GM21619 (cell line): ENCODE measurements around the gene WRNIP1.

Experiments used
- ATAC-seq: cut with Tn5 transposase; IDR thresholded peaks from one replicate; pipeline ENCODE4 v1.9.1; 2021; ENCODE audit not compliant: unreplicated experiment

WRNIP1 gene

GRCh38 chr6:2740581-2740980 lies 24.6 kb upstream of the WRNIP1 start:
- ATAC-seq, result no peak

- no peak for ATAC-seq
Observed at GRCh38 chr6:2741756-2742155, 23.4 kb upstream of the WRNIP1 start.

GRCh38 chr6:2743280-2744208 lies 21.6 kb upstream of the WRNIP1 start:
- ATAC-seq, result no peak

GRCh38 chr6:2744209-2744771 lies 20.9 kb upstream of the WRNIP1 start:
- ATAC-seq, result no peak

- ATAC-seq, result no peak
Observed at GRCh38 chr6:2744778-2745177, 20.4 kb upstream of the WRNIP1 start.

GRCh38 chr6:2745246-2745645 lies 19.9 kb upstream of the WRNIP1 start:
- ATAC-seq, result no peak

GRCh38 chr6:2746557-2747061 lies 18.6 kb upstream of the WRNIP1 start:
- ATAC-seq, result no peak

GRCh38 chr6:2748183-2748582 lies 17.0 kb upstream of the WRNIP1 start:
- ATAC-seq, result no peak

- no peak for ATAC-seq
Observed at GRCh38 chr6:2749969-2750600, 15.1 kb upstream of the WRNIP1 start.

- no peak for ATAC-seq
Observed at GRCh38 chr6:2750832-2751231, 14.4 kb upstream of the WRNIP1 start, which contains the start of gene MYLK4. Gene MYLK4, minus strand, starts transcription at chr6:2750922. Its CDS starts 1,628 bp downstream, at chr6:2749294.

- ATAC-seq, result no peak
Observed at GRCh38 chr6:2751871-2752270, 13.3 kb upstream of the WRNIP1 start.

- no peak for ATAC-seq
Observed at GRCh38 chr6:2752477-2753109, 12.6 kb upstream of the WRNIP1 start.

GRCh38 chr6:2753110-2753489 lies 12.1 kb upstream of the WRNIP1 start:
- ATAC-seq, result no peak

GRCh38 chr6:2753743-2754142 lies 11.4 kb upstream of the WRNIP1 start:
- no peak for ATAC-seq

- ATAC-seq, result no peak
Observed at GRCh38 chr6:2754393-2754792, 10.8 kb upstream of the WRNIP1 start.

- no peak for ATAC-seq
Observed at GRCh38 chr6:2754911-2755310, 10.3 kb upstream of the WRNIP1 start.

- no peak for ATAC-seq
Observed at GRCh38 chr6:2755456-2755855, 9.7 kb upstream of the WRNIP1 start.

GRCh38 chr6:2756241-2756640 lies 9.0 kb upstream of the WRNIP1 start:
- no peak for ATAC-seq

GRCh38 chr6:2756687-2757224 lies 8.4 kb upstream of the WRNIP1 start:
- no peak for ATAC-seq

GRCh38 chr6:2758980-2759379 lies 6.2 kb upstream of the WRNIP1 start:
- ATAC-seq, result no peak
